ENCODE results near the gene MT1B. TPM values are rescaled to one million over a fixed set of nuclear protein-coding genes. Genes with fewer than 3 reads are reported as not detected.

MT1B gene
- total and polyA plus RNA-seq, 2 of the 13 experiments (the other 11 are each of a cell fraction or from before 2014, with no cell fraction given) = 0.89 TPM; not detected in 1

DNA sequence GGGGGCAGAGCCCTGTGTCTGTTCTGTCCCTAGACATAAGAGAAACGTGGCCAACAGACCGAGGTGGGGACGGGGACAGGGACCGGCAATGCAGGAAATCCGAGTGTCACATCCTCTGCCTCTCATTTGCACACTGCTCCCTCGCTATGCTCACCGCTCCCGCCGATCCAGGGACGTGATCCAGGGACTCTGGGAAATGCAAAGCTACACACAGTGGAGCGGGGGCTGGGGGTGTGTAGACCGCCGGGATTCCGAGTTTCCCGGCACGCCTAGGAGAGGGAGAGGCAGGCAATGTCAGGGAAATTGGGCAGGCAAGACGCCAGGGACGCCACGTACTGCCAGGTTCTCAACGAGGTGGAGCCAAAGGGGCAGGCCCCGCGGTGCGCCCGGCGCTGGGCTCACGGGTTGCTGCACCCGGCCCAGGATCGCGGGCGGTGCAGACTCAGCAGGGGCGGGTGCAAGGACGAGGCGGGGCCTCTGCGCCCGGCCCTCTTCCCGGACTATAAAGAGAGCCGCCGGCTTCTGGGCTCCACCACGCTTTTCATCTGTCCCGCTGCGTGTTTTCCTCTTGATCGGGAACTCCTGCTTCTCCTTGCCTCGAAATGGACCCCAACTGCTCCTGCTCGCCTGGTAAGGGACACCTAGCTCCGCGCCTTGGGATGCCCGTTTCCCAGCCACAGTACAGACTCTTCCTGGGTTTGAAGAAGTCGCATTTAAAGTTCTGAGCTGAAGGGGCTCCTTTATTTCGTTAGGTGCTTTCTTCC lies 30.4 kb downstream of the MT1B start, which contains the start of gene MT1X (continued):
- TF ChIP-seq ARNTL (CRISPR knock-in tag; IDR thresholded peaks at IDR 0.05) (peak; percentile 77), ZNF12 (CRISPR knock-in tag; IDR thresholded peaks at IDR 0.05) (peak; percentile 56; the same call in 1 of the 2 replicates), MTF1 (CRISPR knock-in tag; IDR thresholded peaks at IDR 0.05) (peak; percentile 100), ZNF556 (CRISPR knock-in tag; IDR thresholded peaks at IDR 0.05; ENCODE audit: borderline replicate concordance) (no peak), ZNF570 (CRISPR knock-in tag; IDR thresholded peaks at IDR 0.05; ENCODE audit: borderline replicate concordance) (no peak), ZNF180 (CRISPR knock-in tag; IDR thresholded peaks at IDR 0.05; ENCODE audit: borderline replicate concordance, low read depth) (peak; percentile 71; the same call in 1 of the 2 replicates), MXI1 (IDR thresholded peaks at IDR 0.05; ENCODE audit: borderline replicate concordance, low read depth, low read length) (peak; percentile 33; the same call in 1 of the 3 replicates), PHB2 (IDR thresholded peaks at IDR 0.05; ENCODE audit: partially characterized antibody) (no peak), FIP1L1 (IDR thresholded peaks at IDR 0.05; ENCODE audit: borderline replicate concordance, insufficient read depth, low read depth, low read length) (no peak), PRPF4 (IDR thresholded peaks at IDR 0.05; ENCODE audit: low read depth, low read length, poor library complexity, severe bottlenecking) (no peak), ATF7-NPFF (CRISPR knock-in tag; IDR thresholded peaks at IDR 0.05; ENCODE audit: low read depth) (peak; percentile 87), NFE2 (CRISPR knock-in tag; IDR thresholded peaks at IDR 0.05) (no peak), PHF8 (CRISPR knock-in tag; IDR thresholded peaks at IDR 0.05) (peak; percentile 78)
- TF ChIP-seq, protein P1, sequence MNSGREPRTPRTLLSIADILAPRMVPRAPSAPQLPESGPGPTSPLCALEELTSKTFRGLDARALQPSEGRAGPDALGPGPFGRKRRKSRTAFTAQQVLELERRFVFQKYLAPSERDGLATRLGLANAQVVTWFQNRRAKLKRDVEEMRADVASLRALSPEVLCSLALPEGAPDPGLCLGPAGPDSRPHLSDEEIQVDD (CRISPR knock-in tag; IDR thresholded peaks at IDR 0.05; ENCODE audit: borderline replicate concordance) = peak; percentile 21; the same call in 1 of the 2 replicates
- TF ChIP-seq, protein P2, sequence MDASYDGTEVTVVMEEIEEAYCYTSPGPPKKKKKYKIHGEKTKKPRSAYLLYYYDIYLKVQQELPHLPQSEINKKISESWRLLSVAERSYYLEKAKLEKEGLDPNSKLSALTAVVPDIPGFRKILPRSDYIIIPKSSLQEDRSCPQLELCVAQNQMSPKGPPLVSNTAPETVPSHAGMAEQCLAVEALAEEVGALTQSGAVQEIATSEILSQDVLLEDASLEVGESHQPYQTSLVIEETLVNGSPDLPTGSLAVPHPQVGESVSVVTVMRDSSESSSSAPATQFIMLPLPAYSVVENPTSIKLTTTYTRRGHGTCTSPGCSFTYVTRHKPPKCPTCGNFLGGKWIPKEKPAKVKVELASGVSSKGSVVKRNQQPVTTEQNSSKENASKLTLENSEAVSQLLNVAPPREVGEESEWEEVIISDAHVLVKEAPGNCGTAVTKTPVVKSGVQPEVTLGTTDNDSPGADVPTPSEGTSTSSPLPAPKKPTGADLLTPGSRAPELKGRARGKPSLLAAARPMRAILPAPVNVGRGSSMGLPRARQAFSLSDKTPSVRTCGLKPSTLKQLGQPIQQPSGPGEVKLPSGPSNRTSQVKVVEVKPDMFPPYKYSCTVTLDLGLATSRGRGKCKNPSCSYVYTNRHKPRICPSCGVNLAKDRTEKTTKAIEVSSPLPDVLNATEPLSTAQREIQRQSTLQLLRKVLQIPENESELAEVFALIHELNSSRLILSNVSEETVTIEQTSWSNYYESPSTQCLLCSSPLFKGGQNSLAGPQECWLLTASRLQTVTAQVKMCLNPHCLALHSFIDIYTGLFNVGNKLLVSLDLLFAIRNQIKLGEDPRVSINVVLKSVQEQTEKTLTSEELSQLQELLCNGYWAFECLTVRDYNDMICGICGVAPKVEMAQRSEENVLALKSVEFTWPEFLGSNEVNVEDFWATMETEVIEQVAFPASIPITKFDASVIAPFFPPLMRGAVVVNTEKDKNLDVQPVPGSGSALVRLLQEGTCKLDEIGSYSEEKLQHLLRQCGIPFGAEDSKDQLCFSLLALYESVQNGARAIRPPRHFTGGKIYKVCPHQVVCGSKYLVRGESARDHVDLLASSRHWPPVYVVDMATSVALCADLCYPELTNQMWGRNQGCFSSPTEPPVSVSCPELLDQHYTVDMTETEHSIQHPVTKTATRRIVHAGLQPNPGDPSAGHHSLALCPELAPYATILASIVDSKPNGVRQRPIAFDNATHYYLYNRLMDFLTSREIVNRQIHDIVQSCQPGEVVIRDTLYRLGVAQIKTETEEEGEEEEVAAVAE (CRISPR knock-in tag; IDR thresholded peaks at IDR 0.05; ENCODE audit: borderline replicate concordance) = no peak
- TF ChIP-seq, protein P3, sequence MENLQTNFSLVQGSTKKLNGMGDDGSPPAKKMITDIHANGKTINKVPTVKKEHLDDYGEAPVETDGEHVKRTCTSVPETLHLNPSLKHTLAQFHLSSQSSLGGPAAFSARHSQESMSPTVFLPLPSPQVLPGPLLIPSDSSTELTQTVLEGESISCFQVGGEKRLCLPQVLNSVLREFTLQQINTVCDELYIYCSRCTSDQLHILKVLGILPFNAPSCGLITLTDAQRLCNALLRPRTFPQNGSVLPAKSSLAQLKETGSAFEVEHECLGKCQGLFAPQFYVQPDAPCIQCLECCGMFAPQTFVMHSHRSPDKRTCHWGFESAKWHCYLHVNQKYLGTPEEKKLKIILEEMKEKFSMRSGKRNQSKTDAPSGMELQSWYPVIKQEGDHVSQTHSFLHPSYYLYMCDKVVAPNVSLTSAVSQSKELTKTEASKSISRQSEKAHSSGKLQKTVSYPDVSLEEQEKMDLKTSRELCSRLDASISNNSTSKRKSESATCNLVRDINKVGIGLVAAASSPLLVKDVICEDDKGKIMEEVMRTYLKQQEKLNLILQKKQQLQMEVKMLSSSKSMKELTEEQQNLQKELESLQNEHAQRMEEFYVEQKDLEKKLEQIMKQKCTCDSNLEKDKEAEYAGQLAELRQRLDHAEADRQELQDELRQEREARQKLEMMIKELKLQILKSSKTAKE (CRISPR knock-in tag; IDR thresholded peaks at IDR 0.05; ENCODE audit: borderline replicate concordance) = no peak
- TF ChIP-seq, protein P4, sequence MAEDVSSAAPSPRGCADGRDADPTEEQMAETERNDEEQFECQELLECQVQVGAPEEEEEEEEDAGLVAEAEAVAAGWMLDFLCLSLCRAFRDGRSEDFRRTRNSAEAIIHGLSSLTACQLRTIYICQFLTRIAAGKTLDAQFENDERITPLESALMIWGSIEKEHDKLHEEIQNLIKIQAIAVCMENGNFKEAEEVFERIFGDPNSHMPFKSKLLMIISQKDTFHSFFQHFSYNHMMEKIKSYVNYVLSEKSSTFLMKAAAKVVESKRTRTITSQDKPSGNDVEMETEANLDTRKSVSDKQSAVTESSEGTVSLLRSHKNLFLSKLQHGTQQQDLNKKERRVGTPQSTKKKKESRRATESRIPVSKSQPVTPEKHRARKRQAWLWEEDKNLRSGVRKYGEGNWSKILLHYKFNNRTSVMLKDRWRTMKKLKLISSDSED (CRISPR knock-in tag; IDR thresholded peaks at IDR 0.05) = 0 out of 2 replicates have a peak, but pooled peaks have one; percentile 26
- TF ChIP-seq, protein P5, sequence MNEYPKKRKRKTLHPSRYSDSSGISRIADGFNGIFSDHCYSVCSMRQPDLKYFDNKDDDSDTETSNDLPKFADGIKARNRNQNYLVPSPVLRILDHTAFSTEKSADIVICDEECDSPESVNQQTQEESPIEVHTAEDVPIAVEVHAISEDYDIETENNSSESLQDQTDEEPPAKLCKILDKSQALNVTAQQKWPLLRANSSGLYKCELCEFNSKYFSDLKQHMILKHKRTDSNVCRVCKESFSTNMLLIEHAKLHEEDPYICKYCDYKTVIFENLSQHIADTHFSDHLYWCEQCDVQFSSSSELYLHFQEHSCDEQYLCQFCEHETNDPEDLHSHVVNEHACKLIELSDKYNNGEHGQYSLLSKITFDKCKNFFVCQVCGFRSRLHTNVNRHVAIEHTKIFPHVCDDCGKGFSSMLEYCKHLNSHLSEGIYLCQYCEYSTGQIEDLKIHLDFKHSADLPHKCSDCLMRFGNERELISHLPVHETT (CRISPR knock-in tag; conservative IDR thresholded peaks at IDR 0.05) = no peak
